K562 (cell line): Measurements from ENCODE around the gene EFHB. TPM values are rescaled to one million over a fixed set of nuclear protein-coding genes. Genes with fewer than 3 reads are reported as not detected.

Experiments used
- ATF7 ChIP-seq: fragments of 450-650 bp; IDR thresholded peaks from 2 replicates; pipeline ENCODE4 v1.7.1; 2014; ENCODE audit warnings: mild to moderate bottlenecking, moderate library complexity
- BMI1 ChIP-seq: fragments of 150-350 bp; IDR thresholded peaks from 2 replicates; pipeline ENCODE4 v1.6.1; 2014; ENCODE audit warnings: low read length
- CBFA2T2 ChIP-seq: fragments of 450-650 bp; conservative IDR thresholded peaks from 2 replicates; pipeline ENCODE4 v1.6.1; 2017; ENCODE audit warnings: mild to moderate bottlenecking
- CHAMP1 ChIP-seq: fragments of 450-650 bp; IDR thresholded peaks from 2 replicates; pipeline ENCODE4 v1.6.1; 2016; ENCODE audit warnings: mild to moderate bottlenecking
- CTBP1 ChIP-seq: fragments of 450-650 bp; IDR thresholded peaks from 2 replicates; pipeline ENCODE4 v1.6.1; 2016; ENCODE audit warnings: borderline replicate concordance
- HCFC1 ChIP-seq: IDR thresholded peaks from 2 replicates; pipeline ENCODE4 v1.6.1; 2012; ENCODE audit warnings: low read depth, low read length, improper control_type of control experiment
- HDAC1 ChIP-seq, 2 experiments: fragments of 450-650 bp; IDR thresholded peaks; 2 replicates each; pipeline ENCODE4 v1.6.1; 2016 to 2017; ENCODE audit warnings: inconsistent platforms in 1 of 2, mild to moderate bottlenecking in 1 of 2, moderate library complexity in 1 of 2
- HSF4 ChIP-seq: fragments of 250-450 bp; sonication (Bioruptor Pico); IDR thresholded peaks from 2 replicates; pipeline ENCODE4 v2.1.2; 2022; ENCODE audit warnings: mild to moderate bottlenecking, moderate library complexity, borderline replicate concordance
- KLF10 ChIP-seq: fragments of 250-450 bp; sonication (Bioruptor Pico); IDR thresholded peaks from 2 replicates; pipeline ENCODE4 v1.6.1; 2021; ENCODE audit warnings: matching md5 sums
- MAZ ChIP-seq, 2 experiments: fragments of 450-650 bp in 1 of 2; sonication (generic) in 1 of 2; formaldehyde crosslinking; IDR thresholded peaks in 1 of 2; conservative IDR thresholded peaks in 1 of 2; 2 replicates each; pipeline versions ENCODE4 v1.4.0 to v1.5.0; 2020; ENCODE audit warnings: mild to moderate bottlenecking in 1 of 2, missing genetic modification reagents in 1 of 2
- MEF2D ChIP-seq: conservative IDR thresholded peaks from 2 replicates; pipeline ENCODE4 v1.6.1; 2016; ENCODE audit warnings: low read depth, missing genetic modification characterization, missing compliant biosample characterization
- MYC ChIP-seq, 2 experiments: fragments of 250-450 bp in 1 of 2; sonication (Bioruptor Pico) in 1 of 2; IDR thresholded peaks; 2 replicates each; pipeline versions ENCODE4 v1.5.1 to v1.6.1; 2012 to 2021; ENCODE audit warnings: low read depth in 2 of 2, borderline replicate concordance in 1 of 2, improper control_type of control experiment in 1 of 2, low read length in 1 of 2, mild to moderate bottlenecking in 1 of 2, moderate library complexity in 1 of 2
- NR2C1 ChIP-seq, 2 experiments: fragments of 450-650 bp; IDR thresholded peaks; 2 replicates each; pipeline ENCODE4 v1.6.1; 2017; ENCODE audit warnings: mild to moderate bottlenecking in 2 of 2, antibody characterized with exemption in 1 of 2, inconsistent platforms in 1 of 2, missing compliant biosample characterization in 1 of 2, missing genetic modification characterization in 1 of 2
- TSC22D4 ChIP-seq: fragments of 450-650 bp; IDR thresholded peaks from 2 replicates; pipeline ENCODE4 v1.6.1; 2016; ENCODE audit warnings: missing genetic modification characterization, missing biosample characterization, control low read depth
- ZNF699 ChIP-seq: fragments of 250-450 bp; sonication (Bioruptor Pico); IDR thresholded peaks from 2 replicates; pipeline ENCODE4 v1.8.0; 2021; ENCODE audit warnings: mild to moderate bottlenecking, moderate library complexity; ENCODE audit not compliant: insufficient replicate concordance
- polyA plus RNA-seq, 8 experiments: library from polyadenylated mRNA; depleted of rRNA in 4 of 8; stranded (reverse) in 5 of 8; unstranded in 3 of 8; fragments of >200 nt; fragmentation: Nextera tagmentation in 2 of 8; fragmentation: Illumina TruSeq in 1 of 8; extraction: Ambion mirVana in 2 of 8; extraction: Trizol in 1 of 8; gene quantifications; 2 replicates each; pipeline versions ENCODE4 v1.2.1 to v1.2.3, GENCODE V29; 2011 to 2014; ENCODE audit warnings: inconsistent platforms in 1 of 8, missing spikeins in 1 of 8
- total RNA-seq, 7 experiments: library from RNA; depleted of rRNA in 6 of 7; stranded (reverse); fragments of >200 nt in 6 of 7; fragmentation: Illumina TruSeq in 2 of 7; extraction: Trizol in 2 of 7; gene quantifications; 2 replicates each; pipeline versions ENCODE4 v1.2.1 to v1.2.3, GENCODE V29; 2011 to 2021; ENCODE audit warnings: low replicate concordance in 1 of 7
- TF ChIP-seq, protein P1 (sequence below), 3 experiments: fragments of 200-800 bp in 1 of 3; sonication (Bioruptor generic) in 1 of 3; sonication (generic) in 1 of 3; formaldehyde crosslinking in 1 of 3; IDR thresholded peaks; 2 replicates each; pipeline versions ENCODE4 v1.6.1 to v1.8.0; 2016 to 2022; ENCODE audit warnings: mild to moderate bottlenecking in 2 of 3, missing compliant biosample characterization in 2 of 3, missing genetic modification characterization in 2 of 3, missing genetic modification reagents in 1 of 3
- TF ChIP-seq, protein P2 (sequence below): fragments of 250-450 bp; sonication (Bioruptor Pico); IDR thresholded peaks from 2 replicates; pipeline ENCODE4 v1.8.0; 2021; ENCODE audit warnings: borderline replicate concordance, mild to moderate bottlenecking, moderate library complexity; ENCODE audit not compliant: poor library complexity, severe bottlenecking
- TF ChIP-seq, protein P3 (sequence below): sonication (generic); formaldehyde crosslinking; IDR thresholded peaks from 2 replicates; pipeline ENCODE4 v1.9.0; 2022; ENCODE audit warnings: mild to moderate bottlenecking, missing genetic modification reagents
- TF ChIP-seq, protein P4 (sequence below): sonication (generic); formaldehyde crosslinking; IDR thresholded peaks from 2 replicates; pipeline ENCODE4 v1.8.0; 2022; ENCODE audit warnings: missing genetic modification reagents, mild to moderate bottlenecking, borderline replicate concordance

EFHB gene
- total and polyA plus RNA-seq, 9 of the 15 experiments (the other 6 are each of a cell fraction or from before 2014, with no cell fraction given): 1.5 to 4.0 (median 1.8) TPM

- TF ChIP-seq HCFC1 (no peak), ZNF699 (CRISPR knock-in tag) (no peak), MYC (IDR thresholded peaks at IDR 0.05; ENCODE audit: low read depth, low read length) (no peak), MYC (CRISPR knock-in tag; IDR thresholded peaks at IDR 0.05; ENCODE audit: borderline replicate concordance, low read depth) (no peak), MAZ (CRISPR knock-in tag; conservative IDR thresholded peaks at IDR 0.05 in 1 of 2, IDR thresholded peaks at IDR 0.05 in 1 of 2) (peak in 1 of 2 experiments; percentile 34; a peak in 1 of 4 replicates), TSC22D4 (tag) (no peak), NR2C1 (IDR thresholded peaks at IDR 0.05) (no peak), NR2C1 (tag; IDR thresholded peaks at IDR 0.05) (0 out of 2 replicates have a peak, but pooled peaks have one; percentile 22), ATF7 (no peak), HSF4 (CRISPR knock-in tag) (no peak), CBFA2T2 (peak; percentile 78), MEF2D (tag) (peak; percentile 66; the same call in 1 of the 2 replicates), HDAC1 (IDR thresholded peaks at IDR 0.05) (peak in 1 of 2 experiments; percentile 83; a peak in 2 of 4 replicates), CTBP1 (peak; percentile 86), KLF10 (no peak), BMI1 (no peak), CHAMP1 (0 out of 2 replicates have a peak, but pooled peaks have one; percentile 12)
- TF ChIP-seq, protein P1, sequence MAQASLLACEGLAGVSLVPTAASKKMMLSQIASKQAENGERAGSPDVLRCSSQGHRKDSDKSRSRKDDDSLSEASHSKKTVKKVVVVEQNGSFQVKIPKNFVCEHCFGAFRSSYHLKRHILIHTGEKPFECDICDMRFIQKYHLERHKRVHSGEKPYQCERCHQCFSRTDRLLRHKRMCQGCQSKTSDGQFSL (CRISPR knock-in tag; IDR thresholded peaks at IDR 0.05): no peak
- TF ChIP-seq, protein P1 (tag; IDR thresholded peaks at IDR 0.05): no peak
- TF ChIP-seq, protein P2, sequence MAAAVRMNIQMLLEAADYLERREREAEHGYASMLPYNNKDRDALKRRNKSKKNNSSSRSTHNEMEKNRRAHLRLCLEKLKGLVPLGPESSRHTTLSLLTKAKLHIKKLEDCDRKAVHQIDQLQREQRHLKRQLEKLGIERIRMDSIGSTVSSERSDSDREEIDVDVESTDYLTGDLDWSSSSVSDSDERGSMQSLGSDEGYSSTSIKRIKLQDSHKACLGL: no peak
- TF ChIP-seq, protein P3, sequence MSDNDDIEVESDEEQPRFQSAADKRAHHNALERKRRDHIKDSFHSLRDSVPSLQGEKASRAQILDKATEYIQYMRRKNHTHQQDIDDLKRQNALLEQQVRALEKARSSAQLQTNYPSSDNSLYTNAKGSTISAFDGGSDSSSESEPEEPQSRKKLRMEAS (CRISPR knock-in tag): no peak
- TF ChIP-seq, protein P4, sequence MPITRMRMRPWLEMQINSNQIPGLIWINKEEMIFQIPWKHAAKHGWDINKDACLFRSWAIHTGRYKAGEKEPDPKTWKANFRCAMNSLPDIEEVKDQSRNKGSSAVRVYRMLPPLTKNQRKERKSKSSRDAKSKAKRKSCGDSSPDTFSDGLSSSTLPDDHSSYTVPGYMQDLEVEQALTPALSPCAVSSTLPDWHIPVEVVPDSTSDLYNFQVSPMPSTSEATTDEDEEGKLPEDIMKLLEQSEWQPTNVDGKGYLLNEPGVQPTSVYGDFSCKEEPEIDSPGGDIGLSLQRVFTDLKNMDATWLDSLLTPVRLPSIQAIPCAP: no peak
Observed at GRCh38 chr3:19937459-19938294, 3.7 kb upstream of the EFHB start (continued).
